ENCODE results near the gene SLC44A4. TPM values are rescaled to one million over a fixed set of nuclear protein-coding genes. Genes with fewer than 3 reads are reported as not detected.
A peak's percentile ranks its signal among the peaks of the same experiment; 100 is the strongest.

The SLC44A4 gene
- total RNA-seq, 1 donor from 2014 or later: not detected

- FAIRE-seq: no peak
Observed at GRCh38 chr6:31901953-31902643, 23.3 kb upstream of the SLC44A4 start, which contains the start of gene ZBTB12. ZBTB12 (minus strand) TSS chr6:31902086; CDS start chr6:31901305, 781 bp downstream.

GRCh38 chr6:31901415-31901952, 22.7 kb upstream of the SLC44A4 start:
- FAIRE-seq (no peak), DNase-seq (ENCODE audit: low spot score in 2 of 2) (peak; percentile 54 to 69)

More at GRCh38 chr6:31901953-31902643, 23.3 kb upstream of the SLC44A4 start, which contains the start of gene ZBTB12:
- peak; percentile 97 to 98 for DNase-seq (ENCODE audit: low spot score in 2 of 2)

- DNase-seq (ENCODE audit: low spot score in 2 of 2) (no peak), FAIRE-seq (no peak)
Observed at GRCh38 chr6:31900917-31901414, 22.2 kb upstream of the SLC44A4 start.

GRCh38 chr6:31899882-31900722, 21.3 kb upstream of the SLC44A4 start:
- FAIRE-seq: no peak
- no peak for DNase-seq (ENCODE audit: low spot score in 2 of 2)

- FAIRE-seq: no peak
- no peak for DNase-seq (ENCODE audit: low spot score in 2 of 2)
Observed at GRCh38 chr6:31899215-31899614, 20.4 kb upstream of the SLC44A4 start.

GRCh38 chr6:31898383-31899011, 19.7 kb upstream of the SLC44A4 start:
- FAIRE-seq: no peak
- peak in 1 of 2 donors; percentile 51 for DNase-seq (ENCODE audit: low spot score in 2 of 2)

GRCh38 chr6:31897612-31898382, 19.0 kb upstream of the SLC44A4 start, which contains the start of gene EHMT2:
EHMT2 (minus strand) TSS chr6:31897698; CDS start chr6:31897677, 21 bp downstream.
- DNase-seq (ENCODE audit: low spot score in 2 of 2): peak; percentile 88 to 93
- FAIRE-seq: no peak

- FAIRE-seq (no peak), DNase-seq (ENCODE audit: low spot score in 2 of 2) (peak in 1 of 2 donors; percentile 60)
Observed at GRCh38 chr6:31896856-31897611, 18.2 kb upstream of the SLC44A4 start.

GRCh38 chr6:31896493-31896855, 17.7 kb upstream of the SLC44A4 start:
- no peak for DNase-seq (ENCODE audit: low spot score in 2 of 2)
- FAIRE-seq: no peak

GRCh38 chr6:31892821-31893220, 14.0 kb upstream of the SLC44A4 start:
- FAIRE-seq (no peak), DNase-seq (ENCODE audit: low spot score in 2 of 2) (no peak)

GRCh38 chr6:31889331-31889972, 10.7 kb upstream of the SLC44A4 start:
- DNase-seq (ENCODE audit: low spot score in 2 of 2) (no peak), FAIRE-seq (no peak)

- no peak for FAIRE-seq
- DNase-seq (ENCODE audit: low spot score in 2 of 2): peak in 1 of 2 donors; percentile 64
Observed at GRCh38 chr6:31888276-31889258, 9.8 kb upstream of the SLC44A4 start.

- no peak for DNase-seq (ENCODE audit: low spot score in 2 of 2)
- no peak for FAIRE-seq
Observed at GRCh38 chr6:31887173-31888007, 8.6 kb upstream of the SLC44A4 start.

GRCh38 chr6:31886541-31886991, 7.8 kb upstream of the SLC44A4 start:
- FAIRE-seq (no peak), DNase-seq (ENCODE audit: low spot score in 2 of 2) (no peak)

- DNase-seq (ENCODE audit: low spot score in 2 of 2): no peak
- FAIRE-seq: no peak
Observed at GRCh38 chr6:31884528-31885035, 5.8 kb upstream of the SLC44A4 start.

- DNase-seq (ENCODE audit: low spot score in 2 of 2): no peak
- no peak for FAIRE-seq
Observed at GRCh38 chr6:31883676-31884075, 4.9 kb upstream of the SLC44A4 start.
